H9 (cell line): Measurements from ENCODE around the gene AQP2. TPM values are rescaled to one million over a fixed set of nuclear protein-coding genes. Genes with fewer than 3 reads are reported as not detected.

ENCODE experiments used
- DNase-seq: peaks from one replicate; pipeline ENCODE4 v3.0.0-alpha.2; 2017
- H2AFZ ChIP-seq: one replicate; pipeline ENCODE4 v1.6.1; 2013; ENCODE audit warnings: mild to moderate bottlenecking, low read length, control low read depth, moderate library complexity
- H2AK5ac ChIP-seq: 2 replicates; pipeline ENCODE4 v1.6.1; 2013; ENCODE audit warnings: low read length, control low read depth, mixed read lengths; ENCODE audit not compliant: insufficient read length
- H2BK120ac ChIP-seq: one replicate; pipeline ENCODE4 v1.6.1; 2013; ENCODE audit warnings: low read depth, mild to moderate bottlenecking, low read length, control low read depth, inconsistent platforms; ENCODE audit not compliant: poor library complexity, severe bottlenecking
- H2BK12ac ChIP-seq: 2 replicates; pipeline ENCODE4 v1.6.1; 2013; ENCODE audit warnings: low read length, control low read depth, mixed read lengths, low read depth; ENCODE audit not compliant: insufficient read length
- H2BK15ac ChIP-seq: 2 replicates; pipeline ENCODE4 v1.6.1; 2013; ENCODE audit warnings: low read depth, low read length, control low read depth
- H2BK20ac ChIP-seq: one replicate; pipeline ENCODE4 v1.6.1; 2013; ENCODE audit warnings: low read depth, mild to moderate bottlenecking, low read length, control low read depth, inconsistent platforms; ENCODE audit not compliant: poor library complexity, severe bottlenecking
- H2BK5ac ChIP-seq: 2 replicates; pipeline ENCODE4 v1.6.1; 2013; ENCODE audit warnings: low read length, control low read depth, mixed read lengths; ENCODE audit not compliant: insufficient read length
- H3K14ac ChIP-seq: 2 replicates; pipeline ENCODE4 v1.6.1; 2013; ENCODE audit warnings: low read length, control low read depth; ENCODE audit not compliant: insufficient read depth
- H3K18ac ChIP-seq: 2 replicates; pipeline ENCODE4 v1.6.1; 2013; ENCODE audit warnings: low read depth, mild to moderate bottlenecking, mixed read lengths, low read length, control low read depth; ENCODE audit not compliant: insufficient read length
- H3K23ac ChIP-seq: 2 replicates; pipeline ENCODE4 v1.6.1; 2013; ENCODE audit warnings: low read length, control low read depth, mixed read lengths, low read depth; ENCODE audit not compliant: insufficient read length
- H3K23me2 ChIP-seq: 2 replicates; pipeline ENCODE4 v1.6.1; 2013; ENCODE audit warnings: low read depth, mild to moderate bottlenecking, mixed read lengths, low read length, control low read depth; ENCODE audit not compliant: insufficient read length, poor library complexity, severe bottlenecking
- H3K27ac ChIP-seq: 2 replicates; pipeline ENCODE4 v1.5.1; 2013; ENCODE audit warnings: low read length, control low read depth, mixed read lengths, low read depth; ENCODE audit not compliant: insufficient read length
- H3K27me3 ChIP-seq: 2 replicates; pipeline ENCODE4 v1.6.1; 2013; ENCODE audit warnings: low read length, control low read depth, inconsistent platforms; ENCODE audit not compliant: insufficient read depth
- H3K4ac ChIP-seq: 2 replicates; pipeline ENCODE4 v1.6.1; 2013; ENCODE audit warnings: low read depth, mild to moderate bottlenecking, control low read depth, inconsistent platforms, low read length, moderate library complexity
- H3K4me1 ChIP-seq: 2 replicates; pipeline ENCODE4 v1.6.1; 2013; ENCODE audit warnings: low read length, control low read depth, inconsistent platforms; ENCODE audit not compliant: insufficient read depth
- H3K4me2 ChIP-seq: 2 replicates; pipeline ENCODE4 v1.6.1; 2013; ENCODE audit warnings: low read length, control low read depth, mixed read lengths; ENCODE audit not compliant: insufficient read length, insufficient read depth
- H3K56ac ChIP-seq: 2 replicates; pipeline ENCODE4 v1.6.1; 2013; ENCODE audit warnings: low read depth, mild to moderate bottlenecking, mixed read lengths, low read length, control low read depth; ENCODE audit not compliant: insufficient read length
- H3K79me1 ChIP-seq: 2 replicates; pipeline ENCODE4 v1.6.1; 2013; ENCODE audit warnings: low read depth, mild to moderate bottlenecking, moderate library complexity, low read length, control low read depth, inconsistent platforms; ENCODE audit not compliant: insufficient read depth, poor library complexity, severe bottlenecking
- H3K79me2 ChIP-seq: 2 replicates; pipeline ENCODE4 v1.6.1; 2013; ENCODE audit warnings: low read length, control low read depth, inconsistent platforms; ENCODE audit not compliant: insufficient read depth
- H3K9ac ChIP-seq: 2 replicates; pipeline ENCODE4 v1.6.1; 2013; ENCODE audit warnings: low read length, control low read depth, mixed read lengths; ENCODE audit not compliant: insufficient read length; ENCODE audit errors: extremely low read depth
- H3K9me3 ChIP-seq: one replicate; pipeline ENCODE4 v1.6.1; 2013; ENCODE audit warnings: low read depth, low read length, inconsistent platforms; ENCODE audit not compliant: control insufficient read depth
- H3T11ph ChIP-seq: one replicate; pipeline ENCODE4 v1.6.1; 2013; ENCODE audit warnings: mild to moderate bottlenecking, low read length, control low read depth, inconsistent platforms
- H4K20me1 ChIP-seq: one replicate; pipeline ENCODE4 v1.6.1; 2013; ENCODE audit not compliant: control insufficient read depth, insufficient read length, insufficient read depth
- H4K5ac ChIP-seq: 2 replicates; pipeline ENCODE4 v1.6.1; 2013; ENCODE audit warnings: low read depth, mild to moderate bottlenecking, mixed read lengths, low read length, control low read depth; ENCODE audit not compliant: insufficient read length
- H4K8ac ChIP-seq: replicated peaks from 2 replicates; pipeline ENCODE4 v1.6.1; 2013; ENCODE audit warnings: low read length, control low read depth, mixed read lengths, low read depth; ENCODE audit not compliant: insufficient read length
- H4K91ac ChIP-seq: 2 replicates; pipeline ENCODE4 v1.6.1; 2013; ENCODE audit warnings: low read depth, mild to moderate bottlenecking, moderate library complexity, mixed read lengths, low read length, control low read depth; ENCODE audit not compliant: insufficient read length
- H3K27ac Mint-ChIP-seq, 3 experiments: 2 replicates in 2 of 3; 3 replicates in 1 of 3; pipeline ENCODE4 v1.8.0; 2020 to 2021; ENCODE audit warnings: mixed read lengths in 3 of 3, mild to moderate bottlenecking in 1 of 3, moderate library complexity in 1 of 3
- H3K27me3 Mint-ChIP-seq: 2 replicates; pipeline ENCODE4 v1.8.0; 2021; ENCODE audit warnings: low read depth, mild to moderate bottlenecking, moderate library complexity, mixed read lengths
- H3K36me3 Mint-ChIP-seq, 3 experiments: 2 replicates in 2 of 3; 3 replicates in 1 of 3; pipeline ENCODE4 v1.8.0; 2020 to 2021; ENCODE audit warnings: low read depth in 3 of 3, mixed read lengths in 3 of 3; ENCODE audit not compliant: insufficient read depth in 1 of 3
- H3K4me1 Mint-ChIP-seq, 2 experiments: 2 replicates each; pipeline ENCODE4 v1.8.0; 2020; ENCODE audit warnings: mixed read lengths in 2 of 2
- H3K4me3 Mint-ChIP-seq, 2 experiments: 2 replicates in 1 of 2; 3 replicates in 1 of 2; pipeline ENCODE4 v1.8.0; 2020 to 2021; ENCODE audit warnings: mild to moderate bottlenecking in 2 of 2, mixed read lengths in 2 of 2, moderate library complexity in 1 of 2
- H3K9me3 Mint-ChIP-seq, 2 experiments: 2 replicates in 1 of 2; 3 replicates in 1 of 2; pipeline ENCODE4 v1.8.0; 2020; ENCODE audit warnings: mild to moderate bottlenecking in 2 of 2, mixed read lengths in 2 of 2, moderate library complexity in 1 of 2
- CTCF ChIP-seq: fragments of 200-600 bp; sonication (generic); conservative IDR thresholded peaks from 3 replicates; pipeline ENCODE4 v1.8.0; 2021; ENCODE audit warnings: antibody characterized with exemption, mild to moderate bottlenecking
- WGBS: extraction: QIAGEN DNeasy Blood & Tissue Kit; methylation state at CpG from one replicate; pipeline ENCODE4 v1.1.7; 2013; ENCODE audit warnings: missing lambda C conversion rate, low lambda C conversion rate, mixed read lengths; ENCODE audit not compliant: insufficient read length; ENCODE audit errors: extremely low coverage; 5-methylcytosine and 5-hydroxymethylcytosine counted together
- total RNA-seq: library from RNA; stranded (reverse); gene quantifications from 2 replicates; pipeline ENCODE4 v1.2.1, GENCODE V29; 2021

AQP2 gene
- total RNA-seq, 1 experiment from 2014 or later = not detected

- no peak for TF ChIP-seq CTCF
- Histone ChIP-seq H3K14ac (no peak overlapping the region), H4K91ac (no peak overlapping the region), H4K20me1 (no peaks in the 10 kb centered on the region), H3K27ac (no peak overlapping the region), H4K5ac (no peak overlapping the region), H3K9ac (no peak overlapping the region), H2BK15ac (no peak overlapping the region), H3K4me1 (no peaks in the 10 kb centered on the region; the same call in 1 of the 2 replicates), H2AFZ (no peak overlapping the region), H4K8ac (no peak overlapping the region), H3K56ac (no peak overlapping the region), H2BK5ac (no peak overlapping the region), H2BK20ac (no peak overlapping the region), H3K23ac (no peak overlapping the region), H2AK5ac (no peak overlapping the region), H3K4me2 (no peak overlapping the region), H3K23me2 (peaks cover 5% of the 10 kb centered on the region), H2BK12ac (no peak overlapping the region), H3T11ph (no peak overlapping the region), H3K79me1 (no peaks in the 10 kb centered on the region), H3K79me2 (no peaks in the 10 kb centered on the region), H3K27me3 (no peaks in the 10 kb centered on the region), H3K4ac (no peak overlapping the region), H2BK120ac (no peak overlapping the region), H3K9me3 (no peaks in the 10 kb centered on the region), H3K18ac (no peak overlapping the region)
- Mint-ChIP-seq H3K27ac (no peak overlapping the region), H3K4me1 (peaks cover 41 to 60% of the 10 kb centered on the region in 2 experiments), H3K9me3 (no peaks in the 10 kb centered on the region), H3K4me3 (no peak overlapping the region), H3K27me3 (peaks cover 27% of the 10 kb centered on the region), H3K36me3 (no peaks in the 10 kb centered on the region)
- WGBS = no CpG with 5 or more reads among the region's 3 CpGs
- DNase-seq = no peak
Observed at GRCh38 chr12:49946497-49946896, 4.0 kb upstream of the AQP2 start.
